ENCODE measurements around the gene RASSF5. TPM values are rescaled to one million over a fixed set of nuclear protein-coding genes. Genes with fewer than 3 reads are reported as not detected.

RASSF5 gene
- total RNA-seq, 4 donors from 2014 or later: 4.6 to 14.0 (median 7.8) TPM

GRCh38 chr1:206532368-206532767 lies 25.0 kb downstream of the RASSF5 start:
- 94 to 100% methylated on average over 1 to 7 of the region's 7 CpGs for WGBS, 2 donors (ENCODE audit: low coverage in 1 of 2)
- Histone ChIP-seq H3K9me3 (no peaks in the 10 kb centered on the region), H3K27me3 (no peaks in the 10 kb centered on the region), H3K4me3 (no peak overlapping the region), H3K27ac (no peak overlapping the region), H3K36me3 (no peaks in the 10 kb centered on the region), H3K4me1 (no peaks in the 10 kb centered on the region)
- in situ Hi-C loops (cut with MboI; ENCODE audit: low pct_ligation_motif_present in 1 of 4, low pct_unique_long_range_greater_than_20kb in 1 of 4, low sequenced_read_pairs in 3 of 4): no loop called here
- no peak for DNase-seq
- TF ChIP-seq POLR2AphosphoS5 (IDR thresholded peaks at IDR 0.05): no peak
- TF ChIP-seq CTCF (IDR thresholded peaks at IDR 0.05): no peak
- TF ChIP-seq POLR2A (IDR thresholded peaks at IDR 0.05): no peak
- TF ChIP-seq EP300 (IDR thresholded peaks at IDR 0.05; ENCODE audit: low read depth): no peak
- intact Hi-C loops (cut with DNase I; ENCODE audit: low total_unique reads): no loop called here

- intact Hi-C loops (cut with DNase I; ENCODE audit: low total_unique reads): no loop called here
Measured at GRCh38 chr1:206534552-206534951, 27.2 kb downstream of the RASSF5 start.

GRCh38 chr1:206535853-206536188 lies 28.5 kb downstream of the RASSF5 start:
- Histone ChIP-seq H3K4me3 (no peak overlapping the region), H3K27ac (no peak overlapping the region), H3K4me1 (peaks cover 4 to 14% (median 12%) of the 10 kb centered on the region in 4 donors), H3K36me3 (no peaks in the 10 kb centered on the region), H3K27me3 (no peaks in the 10 kb centered on the region), H3K9me3 (no peaks in the 10 kb centered on the region)
- in situ Hi-C loops (cut with MboI; ENCODE audit: low pct_ligation_motif_present in 1 of 4, low pct_unique_long_range_greater_than_20kb in 1 of 4, low sequenced_read_pairs in 3 of 4): no loop called here
- TF ChIP-seq POLR2A (IDR thresholded peaks at IDR 0.05): no peak
- TF ChIP-seq EP300 (IDR thresholded peaks at IDR 0.05; ENCODE audit: low read depth): no peak
- no peak for TF ChIP-seq POLR2AphosphoS5 (IDR thresholded peaks at IDR 0.05)
- TF ChIP-seq CTCF (IDR thresholded peaks at IDR 0.05): no peak
- 47 to 61% methylated on average over 2 to 6 of the region's 6 CpGs for WGBS, 2 donors (ENCODE audit: low coverage in 1 of 2)
- peak; percentile 23 for DNase-seq
- intact Hi-C loops (cut with DNase I; ENCODE audit: low total_unique reads): no loop called here

More at GRCh38 chr1:206534552-206534951, 27.2 kb downstream of the RASSF5 start:
- in situ Hi-C loops (cut with MboI; ENCODE audit: low pct_ligation_motif_present in 1 of 4, low pct_unique_long_range_greater_than_20kb in 1 of 4, low sequenced_read_pairs in 3 of 4): no loop called here
- Histone ChIP-seq H3K27me3 (no peaks in the 10 kb centered on the region), H3K27ac (no peak overlapping the region), H3K36me3 (no peaks in the 10 kb centered on the region), H3K4me1 (peaks cover 0 to 1% (median 1%) of the 10 kb centered on the region in 4 donors), H3K4me3 (no peak overlapping the region), H3K9me3 (no peaks in the 10 kb centered on the region)
- no peak for DNase-seq
- TF ChIP-seq CTCF (IDR thresholded peaks at IDR 0.05) (no peak), POLR2AphosphoS5 (IDR thresholded peaks at IDR 0.05) (no peak), EP300 (IDR thresholded peaks at IDR 0.05; ENCODE audit: low read depth) (no peak), POLR2A (IDR thresholded peaks at IDR 0.05) (no peak)
- 60 to 94% methylated on average over 1 to 3 of the region's 3 CpGs for WGBS, 2 donors (ENCODE audit: low coverage in 1 of 2)

GRCh38 chr1:206537141-206537540 lies 29.8 kb downstream of the RASSF5 start:
- no peak for DNase-seq
- no peak overlapping the region for H3K4me3 ChIP-seq
- H3K4me1 ChIP-seq: peaks cover 4 to 14% (median 12%) of the 10 kb centered on the region in 4 donors
- in situ Hi-C loops (cut with MboI; ENCODE audit: low pct_ligation_motif_present in 1 of 4, low pct_unique_long_range_greater_than_20kb in 1 of 4, low sequenced_read_pairs in 3 of 4): no loop called here
- TF ChIP-seq POLR2A (IDR thresholded peaks at IDR 0.05) (no peak), EP300 (IDR thresholded peaks at IDR 0.05; ENCODE audit: low read depth) (no peak), POLR2AphosphoS5 (IDR thresholded peaks at IDR 0.05) (no peak), CTCF (IDR thresholded peaks at IDR 0.05) (no peak)
- H3K27ac ChIP-seq: no peak overlapping the region
- no peaks in the 10 kb centered on the region for H3K27me3 ChIP-seq
- H3K9me3 ChIP-seq: no peaks in the 10 kb centered on the region
- intact Hi-C loops (cut with DNase I; ENCODE audit: low total_unique reads): no loop called here
- 85 to 100% methylated on average over 3 to 4 of the region's 4 CpGs for WGBS, 2 donors (ENCODE audit: low coverage in 1 of 2)
- H3K36me3 ChIP-seq: no peaks in the 10 kb centered on the region

All from transverse colon (tissue), 4 donors.